Heart left ventricle (tissue), 16 donors: ENCODE data around the gene ECM2. TPM values are rescaled to one million over a fixed set of nuclear protein-coding genes. Genes with fewer than 3 reads are reported as not detected.

Experiments used
- ATAC-seq, 4 donors: fragments of 200-7000 bp; cut with Tn5 transposase; one replicate each; pipeline ENCODE4 v1.9.1; 2020 to 2022; ENCODE audit warnings: moderate library complexity in 4 of 4, mild to moderate bottlenecking in 3 of 4, moderate number of reproducible peaks in 1 of 4
- DNase-seq, 5 donors: peaks; one replicate each; pipeline ENCODE4 v3.0.0-alpha.2; 2020
- H3K27ac ChIP-seq, 12 donors: fragments of 200-600 bp; sonication (generic) in 4 of 12; one replicate each; pipeline versions ENCODE4 v1.5.0 to v1.8.0; 2016 to 2022; ENCODE audit warnings: mild to moderate bottlenecking in 2 of 12
- H3K27me3 ChIP-seq, 9 donors: fragments of 200-600 bp; sonication (generic) in 2 of 9; one replicate each; pipeline versions ENCODE4 v1.5.1 to v1.8.0; 2016 to 2022; ENCODE audit warnings: mild to moderate bottlenecking in 3 of 9
- H3K36me3 ChIP-seq, 9 donors: fragments of 200-600 bp; sonication (generic) in 2 of 9; one replicate each; pipeline versions ENCODE4 v1.5.0 to v1.8.0; 2018 to 2022; ENCODE audit warnings: mild to moderate bottlenecking in 2 of 9
- H3K4me1 ChIP-seq, 12 donors: fragments of 200-600 bp; sonication (generic) in 4 of 12; one replicate each; pipeline versions ENCODE4 v1.5.0 to v1.8.0; 2016 to 2022; ENCODE audit warnings: mild to moderate bottlenecking in 3 of 12
- H3K4me3 ChIP-seq, 12 donors: fragments of 200-600 bp; sonication (generic) in 4 of 12; one replicate each; pipeline versions ENCODE4 v1.5.0 to v1.8.0; 2017 to 2022; ENCODE audit warnings: mild to moderate bottlenecking in 9 of 12, moderate library complexity in 4 of 12
- H3K9me3 ChIP-seq, 12 donors: fragments of 200-600 bp; sonication (generic) in 4 of 12; one replicate each; pipeline versions ENCODE4 v1.5.0 to v1.8.0; 2016 to 2022; ENCODE audit warnings: mild to moderate bottlenecking in 1 of 12
- CTCF ChIP-seq, 12 donors: fragments of 200-600 bp; sonication (generic) in 4 of 12; IDR thresholded peaks; one replicate each; pipeline versions ENCODE4 v1.5.0 to v1.8.0; 2018 to 2022; ENCODE audit warnings: antibody characterized with exemption in 12 of 12, mild to moderate bottlenecking in 5 of 12
- POLR2A ChIP-seq, 2 donors: fragments of 450-650 bp; IDR thresholded peaks; one replicate each; pipeline ENCODE4 v1.6.1; 2017; ENCODE audit warnings: antibody characterized with exemption in 2 of 2, mild to moderate bottlenecking in 2 of 2, moderate library complexity in 2 of 2
- WGBS, 4 donors: extraction: QIAGEN DNeasy Blood & Tissue Kit in 2 of 4; methylation state at CpG; one replicate each; pipeline versions ENCODE4 v1.1.5 to v1.1.7; 2013 to 2018; 5-methylcytosine and 5-hydroxymethylcytosine counted together
- intact Hi-C, 10 donors: fragments of 100-400 bp; cut with DNase I; formaldehyde crosslinking; loops; one replicate each; pipeline versions ENCODE4 v1.11.1 to v1.14.2; 2022
- polyA plus RNA-seq, 2 donors: library from polyadenylated mRNA; stranded (reverse); fragments of 200-250 nt; gene quantifications; one replicate each; pipeline ENCODE4 v1.2.3, GENCODE V29; 2013
- total RNA-seq, 9 donors: library from RNA; depleted of rRNA in 2 of 9; stranded (reverse); fragments of >200 nt in 2 of 9; fragmentation: NEBNext Ultra II Directional in 3 of 9; extraction: Animal tissue kit (Norgen Biotek cat#: 25700) in 3 of 9; gene quantifications; one replicate each; pipeline versions ENCODE4 v1.1.0 to v1.2.4, GENCODE V29; 2016 to 2023
- donor health status: ischemic (EF 13 %, LVEDD 7.1; RV severe dilation, severe dysfunction).
- donor health status: healthy with polysubstance abuse.
- donor health status: DM: no; HTN: yes; CAD: no.
- donor health status: DM: no; HTN: no; CAD: no.
- donor health status: ischemic (EF 25% LVEDD 6.9; RV normal size, moderate dysfunction).
- donor health status: ischemic (EF 25% LVEDD 5.7; RV mildly dilated, moderate dysfunction).
- donor health status: healthy.
- donor health status: DM: yes; HTN: yes; CAD: no.
- donor health status: ischemic (EF 35%, LVEDD 5.7; RV mildly dilated, moderate dysfunction).
- donor health status: nonischemic (EF 11% LVEDD 7.7; RV severe dilation, severe dysfunction).
- donor health status: DM: yes; HTN: yes; CAD: no.
- donor health status: PGD.
- donor health status: ischemic (EF 29% LVEDD 5.4; RV normal size, mild dysfunction).
- donor health status: nonischemic (EF 23%, LVEDD 6.1; RV moderate dilation, normal function).

ECM2 gene
- total and polyA plus RNA-seq, 11 donors: 1.6 to 32.4 (median 9.2) TPM

- no peak overlapping the region for H3K27ac ChIP-seq
- intact Hi-C loops: no loop called here
- peak overlapping the region in 1 of 12 donors; percentile 11 for H3K4me3 ChIP-seq
- no peak for TF ChIP-seq CTCF (IDR thresholded peaks at IDR 0.05)
- TF ChIP-seq POLR2A (IDR thresholded peaks at IDR 0.05): no peak
- no peak for ATAC-seq
- DNase-seq: no peak
- 96 to 100% (median 99%) methylated on average over 1 of the region's 1 CpG for WGBS, 4 donors
- H3K9me3 ChIP-seq: no peaks in the 10 kb centered on the region
- H3K36me3 ChIP-seq: peaks cover 0 to 28% (median 0%) of the 10 kb centered on the region in 9 donors
- H3K27me3 ChIP-seq: no peaks in the 10 kb centered on the region
- peaks cover 0 to 42% (median 15%) of the 10 kb centered on the region in 12 donors for H3K4me1 ChIP-seq
These were observed 58.8 kb downstream of the ECM2 start for GRCh38 chr9:92476962-92477361.

GRCh38 chr9:92474587-92474986 is 61.2 kb downstream of the ECM2 start:
- Histone ChIP-seq H3K27me3 (no peaks in the 10 kb centered on the region), H3K9me3 (no peaks in the 10 kb centered on the region), H3K4me3 (no peak overlapping the region), H3K36me3 (peaks cover 0 to 47% (median 0%) of the 10 kb centered on the region in 9 donors), H3K4me1 (peaks cover 0 to 25% (median 1%) of the 10 kb centered on the region in 12 donors), H3K27ac (no peak overlapping the region)
- DNase-seq: no peak
- TF ChIP-seq CTCF (IDR thresholded peaks at IDR 0.05): no peak
- TF ChIP-seq POLR2A (IDR thresholded peaks at IDR 0.05): no peak
- intact Hi-C loops: no loop called here
- ATAC-seq: no peak
- 90 to 97% (median 93%) methylated on average over 3 of the region's 3 CpGs for WGBS, 4 donors

DNA sequence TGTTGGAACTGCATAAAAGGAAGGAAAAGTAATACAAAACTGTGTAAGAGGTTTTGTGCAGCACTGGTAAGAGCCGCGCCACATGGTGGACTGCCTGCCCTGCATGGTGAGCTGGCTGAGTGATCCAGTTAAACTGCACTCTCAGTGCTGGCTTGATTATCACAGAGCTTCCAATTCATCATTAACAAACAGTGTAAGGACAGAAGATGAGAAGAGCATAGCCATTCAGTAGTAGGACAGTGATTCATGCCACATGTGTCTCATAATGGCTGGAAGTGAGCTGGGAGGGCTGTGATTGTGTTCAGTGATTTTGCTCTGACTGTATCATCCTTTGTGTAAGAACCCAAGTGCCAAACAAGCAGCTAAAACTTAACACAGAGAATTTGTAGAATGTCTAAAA is 67.6 kb downstream of the ECM2 start:
- intact Hi-C loops: loop anchor here in 1 of 10 donors (10.0 kb wide), 1 partner anchor 167 kb away; no protein-coding TSS in a partner anchor
- Histone ChIP-seq H3K4me1 (peaks cover 0 to 18% (median 8%) of the 10 kb centered on the region in 12 donors), H3K9me3 (no peaks in the 10 kb centered on the region), H3K27ac (no peak overlapping the region), H3K36me3 (peaks cover 0 to 91% (median 0%) of the 10 kb centered on the region in 9 donors), H3K27me3 (no peaks in the 10 kb centered on the region), H3K4me3 (no peak overlapping the region)
- WGBS, 4 donors: 96 to 99% (median 98%) methylated on average over 2 of the region's 2 CpGs
- ATAC-seq: no peak
- TF ChIP-seq POLR2A (IDR thresholded peaks at IDR 0.05) (no peak), CTCF (IDR thresholded peaks at IDR 0.05) (no peak)
- DNase-seq: no peak

- Histone ChIP-seq H3K4me1 (peaks cover 0 to 18% (median 8%) of the 10 kb centered on the region in 12 donors), H3K27ac (no peak overlapping the region), H3K4me3 (no peak overlapping the region), H3K36me3 (peaks cover 0 to 91% (median 0%) of the 10 kb centered on the region in 9 donors), H3K9me3 (no peaks in the 10 kb centered on the region), H3K27me3 (no peaks in the 10 kb centered on the region)
- no peak for DNase-seq
- TF ChIP-seq POLR2A (IDR thresholded peaks at IDR 0.05): no peak
- no peak for ATAC-seq
- 86 to 92% (median 90%) methylated on average over 2 of the region's 2 CpGs for WGBS, 4 donors
- intact Hi-C loops: loop anchor here in 1 of 10 donors (10.0 kb wide), 1 partner anchor 167 kb away; no protein-coding TSS in a partner anchor
These were observed 68.3 kb downstream of the ECM2 start for GRCh38 chr9:92467511-92467910.

DNA sequence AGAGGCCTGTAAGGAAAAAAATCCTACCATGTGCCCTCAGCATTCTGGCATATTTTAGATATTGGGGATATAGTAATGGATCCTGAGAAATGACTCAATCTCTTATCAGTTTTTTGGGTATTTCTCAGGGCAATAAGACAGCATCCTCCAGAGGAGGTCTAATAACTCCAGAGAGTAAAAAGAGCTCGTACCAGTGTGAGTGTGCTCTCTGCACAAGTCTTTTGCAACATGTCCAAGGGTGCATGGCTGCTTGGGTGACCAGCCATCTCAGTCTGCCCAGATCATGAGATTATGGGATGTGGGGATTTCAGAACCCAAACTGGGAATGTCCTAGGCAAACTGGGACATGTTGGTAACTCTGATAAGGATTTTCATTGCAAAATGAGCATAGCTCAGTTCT is 68.7 kb downstream of the ECM2 start:
- TF ChIP-seq CTCF (IDR thresholded peaks at IDR 0.05) (no peak), POLR2A (IDR thresholded peaks at IDR 0.05) (no peak)
- H3K27ac ChIP-seq: no peak overlapping the region
- no peak overlapping the region for H3K4me3 ChIP-seq
- peaks cover 0 to 91% (median 0%) of the 10 kb centered on the region in 9 donors for H3K36me3 ChIP-seq
- ATAC-seq (no peak), DNase-seq (no peak)
- peaks cover 0 to 18% (median 8%) of the 10 kb centered on the region in 12 donors for H3K4me1 ChIP-seq
- 86 to 98% (median 94%) methylated on average over 1 of the region's 1 CpG for WGBS, 4 donors
- no peaks in the 10 kb centered on the region for H3K9me3 ChIP-seq
- intact Hi-C loops: loop anchor here in 1 of 10 donors (10.0 kb wide), 1 partner anchor 168 kb away; no protein-coding TSS in a partner anchor
- H3K27me3 ChIP-seq: no peaks in the 10 kb centered on the region
